Keratinocyte (primary cell): ENCODE data around the gene PABPN1L. TPM values are rescaled to one million over a fixed set of nuclear protein-coding genes. Genes with fewer than 3 reads are reported as not detected.

Experiments
- DNase-seq: peaks from one replicate; pipeline ENCODE4 v3.0.0-alpha.2; 2011; ENCODE audit warnings: low read depth, missing footprints, low spot score
- FAIRE-seq: peaks from 2 replicates; lab custom pipeline; 2011; peaks lifted over from hg19 to GRCh38; lab: Jason Lieb, UNC
- H2AFZ ChIP-seq: 2 replicates; pipeline ENCODE4 v1.6.0; 2012; ENCODE audit warnings: low read length, control low read depth, inconsistent platforms; ENCODE audit not compliant: control insufficient read depth
- H3K27ac ChIP-seq: 2 replicates; pipeline ENCODE4 v1.5.1; 2011; ENCODE audit warnings: low read length; ENCODE audit not compliant: control insufficient read depth, insufficient read depth
- H3K27me3 ChIP-seq: 3 replicates; pipeline ENCODE4 v1.6.0; 2011; ENCODE audit warnings: low read length; ENCODE audit not compliant: control insufficient read depth, insufficient read depth; ENCODE audit errors: extremely low read depth
- H3K36me3 ChIP-seq, 2 experiments: 2 replicates in 1 of 2; 3 replicates in 1 of 2; pipeline ENCODE4 v1.5.1; 2011; ENCODE audit warnings: low read length in 2 of 2, mild to moderate bottlenecking in 1 of 2; ENCODE audit not compliant: control insufficient read depth in 2 of 2, insufficient read depth in 2 of 2; ENCODE audit errors: extremely low read depth in 1 of 2
- H3K4me1 ChIP-seq: 3 replicates; pipeline ENCODE4 v1.5.1; 2011; ENCODE audit warnings: low read length; ENCODE audit not compliant: control insufficient read depth, insufficient read depth; ENCODE audit errors: extremely low read depth
- H3K4me2 ChIP-seq: 3 replicates; pipeline ENCODE4 v1.6.0; 2011; ENCODE audit warnings: low read depth, low read length; ENCODE audit not compliant: control insufficient read depth, insufficient read depth; ENCODE audit errors: extremely low read depth
- H3K4me3 ChIP-seq, 3 experiments: fragments of 200-600 bp in 1 of 3; sonication (generic) in 1 of 3; 2 replicates in 2 of 3; 3 replicates in 1 of 3; pipeline ENCODE4 v1.5.1; 2011 to 2016; ENCODE audit warnings: low read length in 3 of 3, mild to moderate bottlenecking in 3 of 3, control low read depth in 2 of 3, inconsistent platforms in 1 of 3, low read depth in 1 of 3, mixed read lengths in 1 of 3, mixed run types in 1 of 3, moderate library complexity in 1 of 3; ENCODE audit not compliant: control insufficient read depth in 2 of 3, insufficient read depth in 2 of 3; ENCODE audit errors: extremely low read depth in 1 of 3
- H3K79me2 ChIP-seq: 2 replicates; pipeline ENCODE4 v1.6.0; 2012; ENCODE audit warnings: low read length; ENCODE audit not compliant: control insufficient read depth, insufficient read depth
- H3K9ac ChIP-seq: 3 replicates; pipeline ENCODE4 v1.6.0; 2011; ENCODE audit warnings: low read length; ENCODE audit not compliant: control insufficient read depth, insufficient read depth; ENCODE audit errors: extremely low read depth
- H3K9me1 ChIP-seq: 3 replicates; pipeline ENCODE4 v1.6.0; 2011; ENCODE audit warnings: low read length; ENCODE audit not compliant: control insufficient read depth, insufficient read depth; ENCODE audit errors: extremely low read depth
- H3K9me3 ChIP-seq: 2 replicates; pipeline ENCODE4 v1.5.1; 2012; ENCODE audit warnings: low read depth, low read length; ENCODE audit not compliant: control insufficient read depth
- H4K20me1 ChIP-seq: 3 replicates; pipeline ENCODE4 v1.6.0; 2011; ENCODE audit warnings: low read length; ENCODE audit not compliant: control insufficient read depth, insufficient read depth; ENCODE audit errors: extremely low read depth
- EZH2 ChIP-seq: IDR thresholded peaks from one replicate; pipeline ENCODE4 v1.6.1; 2012; ENCODE audit warnings: inconsistent platforms, mild to moderate bottlenecking, low read length, moderate library complexity
- dilution Hi-C: fragments of 300-500 bp; cut with MboI; formaldehyde crosslinking; loops from one replicate; pipeline ENCODE4 v1.7.0; 2020; ENCODE audit warnings: low sequenced_read_pairs; ENCODE audit not compliant: extremely low pct_ligation_motif_present
- polyA plus RNA-seq, 5 experiments: library from polyadenylated mRNA; depleted of rRNA in 3 of 5; stranded (reverse) in 3 of 5; stranded (forward) in 1 of 5; unstranded in 1 of 5; fragments of >200 nt; gene quantifications; 1 replicate in 1 of 5; 2 replicates in 3 of 5; 3 replicates in 1 of 5; pipeline versions ENCODE4 v1.2.1 to v1.2.3, GENCODE V29; 2011 to 2012; ENCODE audit warnings: missing spikeins in 2 of 5, low read depth in 1 of 5, low replicate concordance in 1 of 5
- TF ChIP-seq, protein P1 (sequence below), 3 experiments: IDR thresholded peaks in 1 of 3; conservative IDR thresholded peaks in 1 of 3; optimal IDR thresholded peaks in 1 of 3; 2 replicates in 2 of 3; 3 replicates in 1 of 3; pipeline versions ENCODE3 to v1.5.1; 2011; ENCODE audit warnings: low read length in 3 of 3, mild to moderate bottlenecking in 3 of 3, moderate library complexity in 2 of 3, control low read depth in 1 of 3, inconsistent platforms in 1 of 3; ENCODE audit not compliant: insufficient read depth in 2 of 3; ENCODE audit errors: extremely low read depth in 1 of 3

PABPN1L gene
- polyA plus RNA-seq, 1 donor (not counting 4 experiments of a cell fraction or from before 2014, with no cell fraction given) = not detected

DNA sequence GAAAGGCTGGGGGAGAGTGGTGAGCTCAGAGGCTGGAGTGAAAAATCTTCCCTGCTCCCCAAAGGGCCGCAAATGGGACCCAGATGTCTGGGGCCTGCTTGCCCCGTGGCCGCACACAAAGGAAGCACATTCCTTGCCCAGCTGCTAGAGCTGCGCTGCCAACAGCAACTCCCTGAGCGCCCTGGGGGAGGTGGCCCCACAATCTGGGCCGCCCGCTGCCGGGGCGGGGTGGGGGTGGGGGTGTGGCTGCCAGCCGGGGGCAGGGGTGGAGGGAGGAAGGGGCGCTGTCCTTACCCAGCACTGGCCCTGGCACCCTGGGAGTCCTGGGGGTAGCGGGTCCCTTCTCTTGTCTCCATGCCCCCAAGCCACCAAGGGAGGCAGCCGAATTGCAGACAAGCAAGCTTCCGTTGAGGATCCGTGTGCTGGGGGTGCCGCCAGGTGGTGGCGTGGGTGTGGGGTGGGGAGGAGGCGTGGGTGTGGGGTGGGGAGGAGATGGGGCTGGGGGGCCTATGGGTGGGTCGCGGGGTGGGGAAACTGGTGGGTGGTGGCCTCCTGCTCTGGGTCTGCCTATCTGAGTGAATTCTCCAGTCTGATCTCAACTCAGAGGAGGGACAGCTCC, 48.4 kb upstream of the PABPN1L start:
- peaks cover 6% of the 10 kb centered on the region for H3K4me1 ChIP-seq
- H3K4me2 ChIP-seq = no peak overlapping the region
- TF ChIP-seq, protein P1, sequence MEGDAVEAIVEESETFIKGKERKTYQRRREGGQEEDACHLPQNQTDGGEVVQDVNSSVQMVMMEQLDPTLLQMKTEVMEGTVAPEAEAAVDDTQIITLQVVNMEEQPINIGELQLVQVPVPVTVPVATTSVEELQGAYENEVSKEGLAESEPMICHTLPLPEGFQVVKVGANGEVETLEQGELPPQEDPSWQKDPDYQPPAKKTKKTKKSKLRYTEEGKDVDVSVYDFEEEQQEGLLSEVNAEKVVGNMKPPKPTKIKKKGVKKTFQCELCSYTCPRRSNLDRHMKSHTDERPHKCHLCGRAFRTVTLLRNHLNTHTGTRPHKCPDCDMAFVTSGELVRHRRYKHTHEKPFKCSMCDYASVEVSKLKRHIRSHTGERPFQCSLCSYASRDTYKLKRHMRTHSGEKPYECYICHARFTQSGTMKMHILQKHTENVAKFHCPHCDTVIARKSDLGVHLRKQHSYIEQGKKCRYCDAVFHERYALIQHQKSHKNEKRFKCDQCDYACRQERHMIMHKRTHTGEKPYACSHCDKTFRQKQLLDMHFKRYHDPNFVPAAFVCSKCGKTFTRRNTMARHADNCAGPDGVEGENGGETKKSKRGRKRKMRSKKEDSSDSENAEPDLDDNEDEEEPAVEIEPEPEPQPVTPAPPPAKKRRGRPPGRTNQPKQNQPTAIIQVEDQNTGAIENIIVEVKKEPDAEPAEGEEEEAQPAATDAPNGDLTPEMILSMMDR (optimal IDR thresholded peaks at IDR 0.05 in 1 of 3, IDR thresholded peaks at IDR 0.05 in 1 of 3, conservative IDR thresholded peaks at IDR 0.05 in 1 of 3; ENCODE audit: extremely low read depth in 1 of 3, insufficient read depth in 2 of 3, low read length in 3 of 3) = peak in 1 of 3 experiments; percentile 18
- no peak for TF ChIP-seq EZH2
- FAIRE-seq (no peak), DNase-seq (no peak)
- no peak overlapping the region for H3K4me3 ChIP-seq
- H3K9ac ChIP-seq = no peak overlapping the region
- no peak overlapping the region for H3K27ac ChIP-seq
- no peaks in the 10 kb centered on the region for H4K20me1 ChIP-seq
- no peaks in the 10 kb centered on the region for H3K36me3 ChIP-seq
- H3K9me3 ChIP-seq = peaks cover 6% of the 10 kb centered on the region
- H3K27me3 ChIP-seq = peaks cover 24% of the 10 kb centered on the region
- no peaks in the 10 kb centered on the region for H3K79me2 ChIP-seq
- no peak overlapping the region for H2AFZ ChIP-seq
- no peaks in the 10 kb centered on the region for H3K9me1 ChIP-seq
- dilution Hi-C loops = no loop called here

DNA sequence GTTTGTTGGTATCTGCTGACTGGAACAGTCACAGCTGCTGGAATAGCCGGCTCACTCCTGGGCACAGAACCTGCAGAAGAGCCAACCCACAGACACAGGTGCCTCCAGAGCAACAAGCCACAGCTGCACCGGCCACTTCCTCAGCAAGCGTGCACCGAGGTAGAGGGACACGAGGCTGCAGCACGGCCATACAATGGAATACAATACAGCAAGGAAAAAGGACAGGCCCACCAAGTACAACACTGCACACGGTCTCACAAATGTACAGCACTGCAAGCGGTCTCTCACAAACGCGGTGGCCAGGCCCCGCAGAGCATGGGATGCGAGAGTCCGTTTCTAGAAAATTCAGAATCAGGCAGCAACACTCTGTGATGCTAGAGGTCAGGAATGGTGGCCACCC, 47.4 kb upstream of the PABPN1L start:
- Histone ChIP-seq H3K4me2 (no peak overlapping the region), H3K36me3 (no peaks in the 10 kb centered on the region), H3K9me3 (no peaks in the 10 kb centered on the region), H3K27me3 (peaks cover 24% of the 10 kb centered on the region), H3K4me1 (peaks cover 6% of the 10 kb centered on the region), H2AFZ (no peak overlapping the region), H3K9me1 (no peaks in the 10 kb centered on the region), H3K79me2 (no peaks in the 10 kb centered on the region), H3K27ac (no peak overlapping the region), H4K20me1 (no peaks in the 10 kb centered on the region), H3K4me3 (no peak overlapping the region), H3K9ac (no peak overlapping the region)
- DNase-seq (no peak), FAIRE-seq (no peak)
- dilution Hi-C loops = no loop called here
- TF ChIP-seq, protein P1 (optimal IDR thresholded peaks at IDR 0.05 in 1 of 3, IDR thresholded peaks at IDR 0.05 in 1 of 3, conservative IDR thresholded peaks at IDR 0.05 in 1 of 3; ENCODE audit: extremely low read depth in 1 of 3, insufficient read depth in 2 of 3, low read length in 3 of 3) = no peak
- TF ChIP-seq EZH2 = no peak
